Measurements from ENCODE around the gene NEDD9.

DNA sequence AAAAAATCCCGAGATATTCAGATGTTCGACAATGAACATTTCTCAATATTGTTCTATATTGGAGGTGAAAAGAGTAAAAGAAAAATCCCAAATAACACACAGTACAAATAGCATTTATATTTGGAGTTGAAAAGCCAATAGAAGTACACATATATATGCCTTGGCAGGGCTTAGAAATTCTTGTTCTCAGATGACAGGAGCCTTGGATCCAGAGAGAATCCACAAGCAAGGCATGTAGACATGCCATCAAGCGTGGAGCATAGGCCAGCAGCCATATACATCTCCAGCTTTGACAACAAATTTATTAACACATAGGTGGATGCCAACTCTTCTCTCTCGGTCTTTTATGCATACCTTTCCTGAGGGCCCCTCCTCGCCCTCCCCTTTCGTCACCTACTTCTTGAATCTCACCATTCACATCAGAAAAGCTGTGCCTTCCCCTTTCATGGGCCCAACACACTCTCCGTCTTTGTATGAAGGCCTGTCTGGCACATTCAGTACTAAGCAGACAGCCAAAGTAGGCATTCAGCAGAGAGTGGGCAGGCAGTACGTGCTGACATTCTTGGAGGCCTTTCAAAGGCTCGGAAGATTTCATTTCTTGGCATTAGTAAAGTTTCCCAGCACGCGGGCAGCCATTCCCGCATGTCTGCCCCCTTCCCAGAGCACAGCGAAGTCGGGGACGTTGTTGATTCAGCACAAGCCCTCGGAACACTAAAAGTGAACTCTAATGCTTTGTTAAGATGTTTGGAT is 18.2 kb downstream of the NEDD9 start:
- TF ChIP-seq TAF1 (IDR thresholded peaks at IDR 0.05; ENCODE audit: borderline replicate concordance, low read depth, low read length) (no peak), POLR2A (IDR thresholded peaks at IDR 0.05; ENCODE audit: low read depth, low read length) (no peak)

Data from GM12892 (cell line).